ENCODE measurements around the gene COL18A1.

Gene COL18A1

GRCh38 chr21:45539046-45539795 lies 134.3 kb downstream of the COL18A1 start:
- no peak for FAIRE-seq

- no peak for FAIRE-seq
Measured at GRCh38 chr21:45539796-45540600, 135.0 kb downstream of the COL18A1 start.

- FAIRE-seq, result no peak
Measured at GRCh38 chr21:45540601-45540970, 135.6 kb downstream of the COL18A1 start.

DNA sequence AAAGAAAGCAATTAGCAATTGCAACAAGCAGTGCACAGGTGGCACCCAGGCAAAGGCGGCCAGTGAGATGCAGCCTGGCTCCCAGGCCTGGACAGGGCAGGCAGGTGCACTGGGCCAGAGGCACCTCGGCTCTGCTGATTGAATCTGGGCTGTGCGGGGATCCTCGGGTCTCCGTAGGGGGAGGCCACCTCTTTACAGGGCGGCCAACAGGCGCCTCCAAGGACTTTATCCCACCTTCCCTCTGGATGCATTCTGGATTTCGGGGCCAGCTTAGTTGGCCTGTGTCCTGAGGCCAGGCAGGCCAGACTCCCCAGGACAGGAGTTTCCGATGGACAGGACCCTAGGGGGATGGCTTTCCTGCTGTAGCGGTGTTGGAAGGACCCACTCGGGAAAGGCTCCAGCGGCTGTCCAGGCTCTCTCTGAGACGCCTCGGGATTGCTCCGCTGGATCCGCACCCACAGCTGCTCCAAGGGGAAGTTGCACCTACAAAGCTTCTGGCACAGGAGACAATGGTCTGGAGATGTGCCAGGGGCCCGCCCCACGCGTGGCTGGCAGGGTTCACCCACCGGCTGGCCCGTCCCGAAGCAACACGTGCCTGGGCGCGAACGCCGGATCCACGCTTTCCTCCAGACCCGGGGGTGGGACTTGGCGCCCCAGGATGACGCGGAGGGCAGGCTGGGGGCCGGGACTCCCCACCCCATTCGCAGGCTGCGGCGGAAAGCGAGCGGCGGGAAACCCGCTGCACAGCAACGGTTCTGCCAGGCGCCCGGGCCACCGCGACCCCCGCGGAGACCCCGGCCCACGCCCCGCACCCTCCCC lies 136.5 kb downstream of the COL18A1 start:
- FAIRE-seq, result no peak

GRCh38 chr21:45542242-45542666 lies 137.3 kb downstream of the COL18A1 start, which contains the start of gene SLC19A1:
Gene SLC19A1, minus strand, starts transcription at chr21:45542440. Its CDS starts 4,481 bp downstream, at chr21:45537959.
- FAIRE-seq, result no peak

- FAIRE-seq, result no peak
Measured at GRCh38 chr21:45542667-45543370, 137.9 kb downstream of the COL18A1 start.

- no peak for FAIRE-seq
Measured at GRCh38 chr21:45543371-45543709, 138.4 kb downstream of the COL18A1 start.

DNA sequence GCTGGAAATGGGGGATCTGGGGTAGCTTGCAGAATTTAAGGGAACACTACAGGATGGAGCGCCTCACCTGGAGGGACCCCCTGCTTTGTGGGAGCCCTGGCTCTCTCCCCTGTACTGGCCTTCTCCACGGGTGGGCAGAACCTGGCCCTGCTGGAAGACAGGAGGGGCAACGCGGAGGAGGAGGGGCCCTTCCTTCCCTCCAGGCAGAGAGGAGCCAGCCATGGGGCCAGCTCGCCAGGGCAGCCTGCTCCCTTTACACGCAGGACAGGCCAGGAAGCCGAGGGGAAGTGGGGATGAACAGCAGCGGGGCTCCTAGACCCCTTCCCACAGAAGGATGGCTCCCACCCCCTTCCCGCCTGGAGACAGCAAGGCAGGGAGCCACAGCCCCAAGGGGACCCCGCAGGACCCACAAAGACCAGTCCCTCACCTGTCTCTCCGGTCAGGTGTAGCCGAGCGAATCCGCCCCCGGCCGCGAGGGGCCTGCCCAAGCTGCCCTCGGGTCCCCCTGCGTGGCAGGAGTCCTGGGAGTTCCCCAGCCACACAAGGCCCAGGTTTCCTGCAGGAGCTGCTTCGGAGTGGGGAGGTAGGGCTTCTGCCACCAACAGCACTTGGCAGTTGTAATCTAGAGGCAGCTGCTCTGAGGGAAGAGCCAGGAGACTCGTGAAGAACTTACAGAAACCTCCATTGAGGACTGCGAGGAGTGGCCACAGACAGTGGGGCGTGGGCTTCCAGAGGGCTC lies 138.9 kb downstream of the COL18A1 start:
- FAIRE-seq, result no peak

DNA sequence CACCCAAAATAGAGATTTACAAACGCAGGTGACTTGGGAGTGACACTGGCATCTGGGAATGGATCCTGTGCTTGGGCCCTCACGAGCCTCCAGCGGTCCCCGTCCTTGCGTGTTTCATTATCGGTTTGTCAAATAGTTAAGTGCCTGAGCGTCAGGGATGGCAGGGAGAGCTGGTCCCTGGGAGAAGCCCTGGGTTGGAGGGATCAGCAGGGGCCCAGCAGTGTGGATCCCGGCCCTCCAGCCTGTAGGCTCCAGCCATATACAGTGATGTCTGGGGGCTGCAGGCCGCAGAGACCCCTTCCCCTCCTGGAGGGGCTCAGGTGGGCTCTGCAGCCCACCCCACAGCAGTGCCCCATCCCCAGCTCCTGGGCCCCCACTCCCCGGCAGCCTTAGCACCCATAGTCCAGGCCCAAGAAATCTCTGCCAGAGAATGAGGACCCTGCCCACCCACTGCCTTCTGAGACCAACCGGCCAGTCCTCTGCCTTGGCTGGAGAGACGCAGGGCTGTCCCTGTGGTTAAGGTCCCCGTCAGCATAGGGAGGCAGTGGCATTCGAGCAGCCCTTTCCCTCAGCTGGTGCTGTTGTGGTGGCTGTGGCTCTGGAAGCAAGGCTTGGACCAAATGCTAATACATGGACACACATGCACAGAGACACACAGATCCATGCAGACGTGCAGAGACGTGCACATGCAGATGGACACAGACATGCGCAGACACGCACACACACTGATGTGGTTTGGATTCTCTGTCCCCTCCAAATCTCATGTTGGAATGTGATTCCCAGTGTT lies 139.7 kb downstream of the COL18A1 start:
- FAIRE-seq, result no peak

DNA sequence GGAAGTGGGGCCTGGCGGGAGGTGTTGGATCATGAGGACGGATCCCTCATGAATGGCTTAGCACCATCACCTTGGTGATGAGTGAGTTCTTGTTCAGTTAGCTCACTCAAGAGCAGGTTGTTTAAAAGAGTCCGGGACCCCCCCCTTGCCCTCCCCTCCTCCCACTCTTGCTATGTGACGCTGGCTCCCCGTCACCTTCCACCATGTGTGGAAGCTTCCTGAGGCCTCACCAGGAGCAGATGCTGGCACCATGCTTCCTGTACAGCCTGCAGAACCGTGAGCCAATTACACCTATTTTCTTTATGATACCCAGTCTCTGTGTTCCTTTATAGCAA lies 140.2 kb downstream of the COL18A1 start:
- no peak for FAIRE-seq

DNA sequence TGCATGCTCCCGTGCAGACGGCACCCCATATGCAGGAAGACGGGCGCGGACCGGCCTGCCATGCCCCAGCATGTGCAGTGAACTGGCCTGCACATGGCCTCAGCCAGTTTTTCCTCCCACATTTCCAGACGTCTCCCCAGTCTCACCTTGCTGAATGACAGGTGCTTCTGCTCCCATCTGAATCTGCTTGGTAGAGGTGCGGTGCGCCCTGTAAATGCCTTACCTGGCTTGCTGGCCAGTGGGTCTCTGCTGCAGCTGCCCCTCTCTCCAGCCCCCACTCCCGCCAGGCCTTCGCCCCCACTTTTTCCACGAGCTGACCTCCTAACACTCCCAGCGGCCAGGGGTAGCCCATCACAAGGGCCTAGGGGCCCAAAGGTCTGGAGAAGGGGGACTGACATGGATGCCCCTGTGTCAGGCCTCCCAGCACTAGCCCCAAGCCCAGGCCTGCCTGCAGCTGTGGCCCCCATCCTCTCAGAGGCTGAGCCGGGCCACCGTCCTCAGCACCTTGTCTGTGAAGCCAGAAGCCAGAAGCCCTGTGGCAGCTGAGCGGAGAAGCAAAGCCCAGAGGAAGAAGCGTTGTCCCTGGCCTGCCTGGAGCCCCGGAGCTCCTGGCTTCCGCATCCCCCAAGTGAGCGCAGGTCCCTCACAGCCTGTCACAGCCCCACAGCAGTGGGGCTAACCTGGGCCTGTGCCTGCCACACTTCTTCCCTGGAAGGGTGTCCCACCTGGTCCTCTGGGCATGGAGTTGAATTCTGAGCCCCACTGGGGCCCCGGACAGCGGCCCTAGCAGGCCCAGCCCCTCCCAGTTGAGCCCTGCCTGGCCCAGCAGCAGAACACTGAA lies 140.9 kb downstream of the COL18A1 start:
- FAIRE-seq, result no peak

GRCh38 chr21:45546636-45547544 lies 141.9 kb downstream of the COL18A1 start:
- no peak for FAIRE-seq

DNA sequence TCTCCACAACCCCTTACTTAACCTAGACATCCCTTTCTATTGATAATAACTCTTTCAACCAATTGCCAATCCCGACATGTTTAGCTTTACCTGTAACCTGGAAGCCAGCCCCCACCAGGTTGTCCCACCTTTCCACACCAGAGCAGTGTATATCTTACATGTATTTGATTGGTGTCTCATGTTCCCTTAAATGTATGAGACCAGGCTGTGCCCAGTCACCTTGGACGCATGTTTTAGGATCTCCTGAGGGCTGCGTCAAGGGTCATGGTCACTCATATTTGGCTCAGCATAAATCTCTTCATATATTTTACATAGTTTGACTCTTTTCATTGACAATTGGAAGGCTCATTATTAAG lies 142.6 kb downstream of the COL18A1 start:
- FAIRE-seq, result no peak

DNA sequence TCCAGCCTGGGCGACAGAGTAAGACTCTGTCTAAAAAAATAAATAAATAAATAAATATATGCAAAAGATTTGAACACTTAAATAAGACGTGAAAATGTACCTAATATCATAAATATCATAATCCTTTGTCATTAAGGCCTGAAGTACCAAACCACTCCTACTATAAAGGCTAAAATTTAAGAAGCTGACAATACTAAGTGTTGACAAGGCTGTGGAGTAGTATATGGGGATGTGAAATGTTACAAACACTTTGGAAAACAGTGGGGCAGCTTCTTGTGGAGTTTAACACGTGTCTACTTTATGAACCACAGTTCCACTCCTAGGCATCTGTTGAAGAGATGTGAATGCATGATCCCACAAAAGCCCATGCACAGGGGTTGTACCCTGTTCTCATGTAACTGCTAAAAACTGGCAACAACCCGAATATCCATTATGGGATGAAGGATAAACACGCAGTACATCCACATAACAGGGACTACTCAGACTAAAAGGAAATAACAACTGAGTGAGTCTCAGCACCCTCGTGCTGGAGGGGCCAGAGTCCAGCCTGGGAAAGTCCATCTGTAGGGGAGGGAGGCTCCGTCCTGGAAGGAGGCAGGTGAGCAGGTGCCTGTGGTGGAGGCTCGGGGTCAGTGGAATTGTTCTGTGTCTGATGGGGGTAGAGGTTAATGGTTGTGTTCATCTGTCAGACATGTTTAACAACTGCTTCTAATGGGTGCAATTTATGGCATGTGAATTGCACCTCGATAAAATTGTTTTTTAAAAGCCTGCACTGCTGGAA lies 143.9 kb downstream of the COL18A1 start:
- no peak for FAIRE-seq

- FAIRE-seq, result no peak
Measured at GRCh38 chr21:45549626-45550463, 144.9 kb downstream of the COL18A1 start.

GRCh38 chr21:45550522-45551210 lies 145.7 kb downstream of the COL18A1 start:
- no peak for FAIRE-seq

- FAIRE-seq, result no peak
Measured at GRCh38 chr21:45551316-45551715, 146.4 kb downstream of the COL18A1 start.

Data from A204.1 (cell line).